ENCODE measurements around the gene TEX11.

TEX11 gene

GRCh38 chrX:70481471-70482270, 426.8 kb downstream of the TEX11 start:
- H3K9ac ChIP-seq (ENCODE audit: low read length), result no peak overlapping the region
- no peak overlapping the region for H2AFZ ChIP-seq (ENCODE audit: low read depth, low read length)
- TF ChIP-seq EZH2phosphoT487 (IDR thresholded peaks at IDR 0.05; ENCODE audit: low read depth), result no peak
- H3K4me1 ChIP-seq (ENCODE audit: low read length), result no peaks in the 10 kb centered on the region
- no peak overlapping the region for H3K4me2 ChIP-seq (ENCODE audit: low read length)
- H3K27ac ChIP-seq (ENCODE audit: low read length), result no peak overlapping the region
- no peaks in the 10 kb centered on the region for H3K36me3 ChIP-seq (replicated peaks; ENCODE audit: low read depth, low read length)
- no peaks in the 10 kb centered on the region for H3K27me3 ChIP-seq (ENCODE audit: low read depth, low read length)
- no peaks in the 10 kb centered on the region for H3K79me2 ChIP-seq (ENCODE audit: low read length)
- no peak overlapping the region for H3K4me3 ChIP-seq (ENCODE audit: low read length)
- no peaks in the 10 kb centered on the region for H3K9me3 ChIP-seq (ENCODE audit: insufficient read depth, low read length)
- H4K20me1 ChIP-seq (ENCODE audit: insufficient read depth, low read length), result no peaks in the 10 kb centered on the region

GRCh38 chrX:70480660-70481018, 427.9 kb downstream of the TEX11 start:
- H3K4me1 ChIP-seq (ENCODE audit: low read length), result no peaks in the 10 kb centered on the region
- no peaks in the 10 kb centered on the region for H3K79me2 ChIP-seq (ENCODE audit: low read length)
- H3K4me2 ChIP-seq (ENCODE audit: low read length), result no peak overlapping the region
- H3K9me3 ChIP-seq (ENCODE audit: insufficient read depth, low read length), result no peaks in the 10 kb centered on the region
- no peak overlapping the region for H3K27ac ChIP-seq (ENCODE audit: low read length)
- no peaks in the 10 kb centered on the region for H3K36me3 ChIP-seq (replicated peaks; ENCODE audit: low read depth, low read length)
- no peaks in the 10 kb centered on the region for H3K27me3 ChIP-seq (ENCODE audit: low read depth, low read length)
- H3K4me3 ChIP-seq (ENCODE audit: low read length), result no peak overlapping the region
- H3K9ac ChIP-seq (ENCODE audit: low read length), result no peak overlapping the region
- no peak overlapping the region for H2AFZ ChIP-seq (ENCODE audit: low read depth, low read length)
- TF ChIP-seq CTCF (IDR thresholded peaks at IDR 0.05; ENCODE audit: low read depth, low read length) (no peak), EZH2phosphoT487 (IDR thresholded peaks at IDR 0.05; ENCODE audit: low read depth) (no peak)
- H4K20me1 ChIP-seq (ENCODE audit: insufficient read depth, low read length), result no peaks in the 10 kb centered on the region

DNA sequence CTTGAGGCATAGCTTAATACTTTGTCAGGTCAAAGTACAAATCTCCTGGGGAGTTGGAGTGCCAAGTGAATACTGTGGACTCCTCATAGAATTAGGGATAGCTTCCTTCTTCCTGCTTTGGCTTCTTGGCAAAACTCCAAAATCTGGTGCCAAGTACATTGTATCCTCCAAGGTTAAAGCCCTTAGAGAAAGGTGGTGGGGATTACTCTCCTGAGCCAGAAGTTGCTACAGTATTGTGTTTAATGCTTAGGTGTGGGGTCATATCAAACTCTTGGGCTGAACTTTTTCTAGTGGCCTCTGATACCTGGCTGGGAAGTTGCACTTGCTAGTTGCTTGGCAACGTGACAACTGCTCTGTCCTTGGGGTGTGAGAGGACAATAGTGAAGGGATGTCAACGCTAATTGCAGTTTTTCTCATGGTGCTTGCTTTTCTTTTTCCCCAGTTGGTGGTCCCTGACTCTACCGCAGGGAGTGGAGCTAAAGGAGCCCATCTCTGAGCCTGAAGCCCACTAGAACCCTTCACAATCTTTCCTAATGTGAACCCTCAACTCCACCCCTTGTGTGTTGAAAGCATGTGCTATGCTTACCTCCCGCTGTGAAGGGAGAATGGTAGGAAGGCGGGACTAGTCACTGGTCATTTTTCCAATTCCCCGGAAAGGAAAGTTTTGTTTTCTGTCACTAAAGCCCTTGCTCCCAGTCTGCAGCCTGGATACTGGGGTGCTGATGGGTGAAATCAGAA, 428.4 kb downstream of the TEX11 start:
- no peaks in the 10 kb centered on the region for H3K36me3 ChIP-seq (replicated peaks; ENCODE audit: low read depth, low read length)
- H3K27ac ChIP-seq (ENCODE audit: low read length), result no peak overlapping the region
- H3K4me1 ChIP-seq (ENCODE audit: low read length), result no peaks in the 10 kb centered on the region
- H3K27me3 ChIP-seq (ENCODE audit: low read depth, low read length), result no peaks in the 10 kb centered on the region
- no peak overlapping the region for H3K9ac ChIP-seq (ENCODE audit: low read length)
- H3K4me2 ChIP-seq (ENCODE audit: low read length), result no peak overlapping the region
- H3K79me2 ChIP-seq (ENCODE audit: low read length), result no peaks in the 10 kb centered on the region
- no peaks in the 10 kb centered on the region for H3K9me3 ChIP-seq (ENCODE audit: insufficient read depth, low read length)
- H4K20me1 ChIP-seq (ENCODE audit: insufficient read depth, low read length), result no peaks in the 10 kb centered on the region
- no peak overlapping the region for H2AFZ ChIP-seq (ENCODE audit: low read depth, low read length)
- TF ChIP-seq EZH2phosphoT487 (IDR thresholded peaks at IDR 0.05; ENCODE audit: low read depth), result no peak
- no peak for TF ChIP-seq CTCF (IDR thresholded peaks at IDR 0.05; ENCODE audit: low read depth, low read length)
- H3K4me3 ChIP-seq (ENCODE audit: low read length), result no peak overlapping the region

DNA sequence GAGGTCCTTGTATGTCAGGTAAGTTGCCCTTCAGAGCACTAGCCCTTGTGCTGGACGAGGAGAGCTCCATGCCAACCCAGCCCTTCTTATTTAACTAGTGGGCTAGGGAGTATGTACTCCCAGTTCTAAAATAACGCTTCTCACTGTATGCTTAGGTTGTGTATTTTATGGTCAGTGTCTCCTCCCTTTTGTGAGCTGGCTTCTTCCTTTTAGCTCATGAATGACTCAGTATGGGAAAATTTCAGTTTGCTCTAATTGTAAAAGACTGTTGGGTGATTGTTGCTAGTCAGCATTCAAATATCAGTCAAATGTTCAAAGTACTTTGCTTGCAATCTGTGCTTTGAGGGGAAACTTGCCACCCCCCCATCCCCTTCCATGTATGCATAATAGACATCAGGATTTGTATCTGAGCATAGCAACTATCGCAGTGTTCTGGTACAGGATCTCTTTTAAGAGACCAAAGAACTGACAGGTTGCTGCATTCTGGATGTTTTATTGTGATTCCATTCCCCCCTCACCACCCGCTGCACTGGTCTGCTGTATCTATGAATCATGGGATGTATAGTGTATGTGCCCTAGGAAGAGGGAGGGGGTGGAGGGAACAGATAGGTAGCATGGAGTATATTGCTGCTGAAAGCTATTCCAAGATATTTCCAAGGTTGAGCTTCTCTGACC, 429.1 kb downstream of the TEX11 start:
- H2AFZ ChIP-seq (ENCODE audit: low read depth, low read length), result no peak overlapping the region
- no peak overlapping the region for H3K4me3 ChIP-seq (ENCODE audit: low read length)

More for the DNA sequence above, 429.1 kb downstream of the TEX11 start:
- Histone ChIP-seq H3K9me3 (ENCODE audit: insufficient read depth, low read length) (no peaks in the 10 kb centered on the region), H3K4me1 (ENCODE audit: low read length) (no peaks in the 10 kb centered on the region), H3K36me3 (replicated peaks; ENCODE audit: low read depth, low read length) (no peaks in the 10 kb centered on the region), H3K27me3 (ENCODE audit: low read depth, low read length) (no peaks in the 10 kb centered on the region), H3K79me2 (ENCODE audit: low read length) (no peaks in the 10 kb centered on the region), H3K4me2 (ENCODE audit: low read length) (no peak overlapping the region), H3K9ac (ENCODE audit: low read length) (no peak overlapping the region), H3K27ac (ENCODE audit: low read length) (no peak overlapping the region), H4K20me1 (ENCODE audit: insufficient read depth, low read length) (no peaks in the 10 kb centered on the region)
- TF ChIP-seq CTCF (IDR thresholded peaks at IDR 0.05; ENCODE audit: low read depth, low read length) (no peak), EZH2phosphoT487 (IDR thresholded peaks at IDR 0.05; ENCODE audit: low read depth) (no peak)

All from OCI-LY3 (cell line).